Breast epithelium (tissue), 4 donors: ENCODE data around the gene NUMB. TPM values are rescaled to one million over a fixed set of nuclear protein-coding genes. Genes with fewer than 3 reads are reported as not detected.

Experiments
- DNase-seq, 2 donors: peaks; one replicate each; pipeline ENCODE4 v3.0.0-alpha.2; 2019; ENCODE audit warnings: low spot score in 2 of 2
- H3K27ac ChIP-seq, 2 donors: fragments of 200-600 bp; sonication (generic) in 1 of 2; one replicate each; pipeline ENCODE4 v1.5.1; 2016 to 2019; ENCODE audit warnings: mild to moderate bottlenecking in 1 of 2
- H3K27me3 ChIP-seq, 2 donors: fragments of 200-600 bp; sonication (generic) in 1 of 2; one replicate each; pipeline versions ENCODE4 v1.5.1 to v1.6.0; 2017 to 2019; ENCODE audit warnings: control low read depth in 1 of 2, mild to moderate bottlenecking in 1 of 2
- H3K36me3 ChIP-seq: fragments of 200-600 bp; one replicate; pipeline ENCODE4 v1.5.1; 2019
- H3K4me1 ChIP-seq, 2 donors: fragments of 200-600 bp; sonication (generic); one replicate each; pipeline ENCODE4 v1.5.1; 2016 to 2019; ENCODE audit warnings: control low read depth in 1 of 2
- H3K4me3 ChIP-seq, 3 donors: fragments of 200-600 bp; sonication (generic); 1 replicate in 2 of 3; 2 replicates in 1 of 3; pipeline ENCODE4 v1.5.1; 2016 to 2019; ENCODE audit warnings: mild to moderate bottlenecking in 3 of 3, moderate library complexity in 2 of 3
- H3K9me3 ChIP-seq, 2 donors: fragments of 200-600 bp; sonication (generic) in 1 of 2; one replicate each; pipeline ENCODE4 v1.5.1; 2016 to 2019; ENCODE audit warnings: control low read depth in 1 of 2
- POLR2A ChIP-seq: fragments of 450-650 bp; IDR thresholded peaks from one replicate; pipeline ENCODE4 v1.6.1; 2016; ENCODE audit warnings: antibody characterized with exemption, mild to moderate bottlenecking, moderate library complexity
- POLR2AphosphoS5 ChIP-seq, 3 donors: sonication (generic); formaldehyde crosslinking; IDR thresholded peaks; one replicate each; pipeline ENCODE4 v1.6.1; 2017; ENCODE audit warnings: antibody characterized with exemption in 3 of 3
- intact Hi-C: fragments of 100-400 bp; cut with DNase I; formaldehyde crosslinking; loops from one replicate; pipeline ENCODE4 v1.15.1; 2023; ENCODE audit warnings: low total_unique reads
- total RNA-seq, 3 donors: library from RNA; depleted of rRNA; stranded (reverse); fragments of >200 nt; gene quantifications; one replicate each; pipeline ENCODE4 v1.1.0, GENCODE V29; 2016
- TF ChIP-seq, protein P1 (sequence below), 3 donors: fragments of 450-650 bp; IDR thresholded peaks; one replicate each; pipeline ENCODE4 v1.5.1; 2016 to 2017; ENCODE audit warnings: antibody characterized with exemption in 3 of 3, mild to moderate bottlenecking in 3 of 3, moderate library complexity in 3 of 3

Gene NUMB
- total RNA-seq, 3 donors from 2014 or later = 49.6 to 84.0 (median 61.6) TPM

DNA sequence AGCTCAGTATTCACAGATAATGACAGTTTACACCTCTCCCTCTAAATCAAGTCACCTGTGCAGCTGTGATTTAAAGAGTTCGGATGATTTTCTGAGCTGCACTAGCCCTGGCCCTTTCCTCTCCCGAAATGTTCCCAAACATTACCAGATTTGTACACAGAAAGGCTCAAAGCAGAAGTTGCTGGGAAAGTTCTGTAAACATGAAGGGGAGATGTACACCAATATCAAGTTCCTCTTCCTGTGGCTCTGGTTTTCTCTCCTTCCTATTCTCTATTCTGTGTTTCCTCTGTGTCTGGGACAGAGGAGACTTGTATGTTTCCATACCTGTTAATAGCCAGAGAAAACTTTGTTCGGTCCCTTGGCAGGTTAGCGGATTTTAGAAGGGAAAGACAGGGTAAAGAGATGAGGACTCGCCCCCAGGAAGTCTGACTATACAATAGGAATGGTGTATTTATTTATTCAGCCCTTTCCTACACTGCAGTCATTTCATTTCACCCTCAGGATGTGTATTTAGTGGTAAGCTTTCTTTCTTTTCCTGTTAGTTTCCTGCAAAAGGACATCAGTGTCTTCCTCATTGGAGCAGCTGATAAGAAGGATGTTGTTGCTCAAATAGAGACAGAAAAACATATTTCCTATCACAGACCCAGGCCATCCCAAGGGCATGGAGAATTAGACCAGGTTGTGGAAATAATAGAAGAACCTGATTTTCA is 7.6 kb upstream of the NUMB start:
- no peaks in the 10 kb centered on the region for H3K9me3 ChIP-seq
- DNase-seq = no peak
- intact Hi-C loops = no loop called here
- H3K27ac ChIP-seq = peak overlapping the region; percentile 1 to 57
- H3K4me1 ChIP-seq = peaks cover 3 to 7% of the 10 kb centered on the region in 2 donors
- TF ChIP-seq, protein P1, sequence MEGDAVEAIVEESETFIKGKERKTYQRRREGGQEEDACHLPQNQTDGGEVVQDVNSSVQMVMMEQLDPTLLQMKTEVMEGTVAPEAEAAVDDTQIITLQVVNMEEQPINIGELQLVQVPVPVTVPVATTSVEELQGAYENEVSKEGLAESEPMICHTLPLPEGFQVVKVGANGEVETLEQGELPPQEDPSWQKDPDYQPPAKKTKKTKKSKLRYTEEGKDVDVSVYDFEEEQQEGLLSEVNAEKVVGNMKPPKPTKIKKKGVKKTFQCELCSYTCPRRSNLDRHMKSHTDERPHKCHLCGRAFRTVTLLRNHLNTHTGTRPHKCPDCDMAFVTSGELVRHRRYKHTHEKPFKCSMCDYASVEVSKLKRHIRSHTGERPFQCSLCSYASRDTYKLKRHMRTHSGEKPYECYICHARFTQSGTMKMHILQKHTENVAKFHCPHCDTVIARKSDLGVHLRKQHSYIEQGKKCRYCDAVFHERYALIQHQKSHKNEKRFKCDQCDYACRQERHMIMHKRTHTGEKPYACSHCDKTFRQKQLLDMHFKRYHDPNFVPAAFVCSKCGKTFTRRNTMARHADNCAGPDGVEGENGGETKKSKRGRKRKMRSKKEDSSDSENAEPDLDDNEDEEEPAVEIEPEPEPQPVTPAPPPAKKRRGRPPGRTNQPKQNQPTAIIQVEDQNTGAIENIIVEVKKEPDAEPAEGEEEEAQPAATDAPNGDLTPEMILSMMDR (IDR thresholded peaks at IDR 0.05) = no peak
- no peak for TF ChIP-seq POLR2AphosphoS5 (IDR thresholded peaks at IDR 0.05)
- TF ChIP-seq POLR2A = no peak
- no peaks in the 10 kb centered on the region for H3K27me3 ChIP-seq
- H3K4me3 ChIP-seq = no peak overlapping the region
- H3K36me3 ChIP-seq = no peaks in the 10 kb centered on the region

DNA sequence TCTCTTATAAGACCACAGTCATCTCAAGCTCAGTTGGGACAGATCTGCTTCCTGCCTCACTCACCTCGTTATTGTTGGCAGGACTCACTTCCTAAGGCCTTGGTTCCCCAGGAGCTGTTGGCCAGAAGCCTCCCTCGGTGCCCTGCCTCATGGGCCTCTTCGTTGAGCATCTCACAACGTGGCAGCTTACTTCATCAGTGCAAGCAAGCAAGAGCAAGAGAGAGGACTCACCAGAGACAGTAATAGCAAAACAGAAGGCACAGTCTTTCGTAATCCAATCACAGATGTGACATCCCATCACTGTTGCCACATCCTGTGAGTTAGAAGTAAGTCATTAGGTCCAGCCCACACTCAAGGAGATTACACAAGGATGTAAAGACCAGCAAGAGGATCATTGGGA is 5.1 kb upstream of the NUMB start:
- peaks cover 3 to 7% of the 10 kb centered on the region in 2 donors for H3K4me1 ChIP-seq
- TF ChIP-seq POLR2AphosphoS5 (IDR thresholded peaks at IDR 0.05) = peak in 1 of 3 donors; percentile 62
- TF ChIP-seq POLR2A = no peak
- TF ChIP-seq, protein P1 (IDR thresholded peaks at IDR 0.05) = no peak
- no peak for DNase-seq
- no peaks in the 10 kb centered on the region for H3K9me3 ChIP-seq
- H3K36me3 ChIP-seq = no peaks in the 10 kb centered on the region
- no peak overlapping the region for H3K4me3 ChIP-seq
- no peaks in the 10 kb centered on the region for H3K27me3 ChIP-seq
- intact Hi-C loops = no loop called here
- H3K27ac ChIP-seq = peak overlapping the region; percentile 31 to 41

DNA sequence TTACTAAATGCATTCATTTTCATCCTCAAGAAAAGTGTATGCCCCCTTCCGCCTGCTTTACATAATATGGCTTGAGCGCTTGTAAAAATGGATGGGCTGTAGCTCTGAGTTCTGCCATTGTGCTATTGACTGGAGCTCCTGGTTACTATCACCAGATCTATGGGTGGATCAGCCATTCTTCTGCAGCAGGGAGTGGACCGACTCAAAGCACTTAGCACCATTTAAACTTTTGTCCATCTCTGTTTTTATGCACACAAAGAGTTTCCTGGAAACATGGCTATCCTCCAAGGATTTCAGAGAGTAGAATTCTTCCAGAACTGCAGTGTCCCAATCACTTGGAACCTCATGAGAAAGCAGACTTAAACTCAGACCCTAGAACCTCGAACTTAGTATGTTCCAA is 4.5 kb upstream of the NUMB start:
- H3K4me1 ChIP-seq = peaks cover 3 to 7% of the 10 kb centered on the region in 2 donors
- no peak for TF ChIP-seq POLR2AphosphoS5 (IDR thresholded peaks at IDR 0.05)
- TF ChIP-seq, protein P1 (IDR thresholded peaks at IDR 0.05) = no peak
- no peak for TF ChIP-seq POLR2A
- no peaks in the 10 kb centered on the region for H3K36me3 ChIP-seq
- peak overlapping the region; percentile 31 to 41 for H3K27ac ChIP-seq
- H3K4me3 ChIP-seq = peak overlapping the region in 1 of 3 donors; percentile 15
- no peaks in the 10 kb centered on the region for H3K9me3 ChIP-seq
- intact Hi-C loops = no loop called here
- DNase-seq = no peak
- no peaks in the 10 kb centered on the region for H3K27me3 ChIP-seq

DNA sequence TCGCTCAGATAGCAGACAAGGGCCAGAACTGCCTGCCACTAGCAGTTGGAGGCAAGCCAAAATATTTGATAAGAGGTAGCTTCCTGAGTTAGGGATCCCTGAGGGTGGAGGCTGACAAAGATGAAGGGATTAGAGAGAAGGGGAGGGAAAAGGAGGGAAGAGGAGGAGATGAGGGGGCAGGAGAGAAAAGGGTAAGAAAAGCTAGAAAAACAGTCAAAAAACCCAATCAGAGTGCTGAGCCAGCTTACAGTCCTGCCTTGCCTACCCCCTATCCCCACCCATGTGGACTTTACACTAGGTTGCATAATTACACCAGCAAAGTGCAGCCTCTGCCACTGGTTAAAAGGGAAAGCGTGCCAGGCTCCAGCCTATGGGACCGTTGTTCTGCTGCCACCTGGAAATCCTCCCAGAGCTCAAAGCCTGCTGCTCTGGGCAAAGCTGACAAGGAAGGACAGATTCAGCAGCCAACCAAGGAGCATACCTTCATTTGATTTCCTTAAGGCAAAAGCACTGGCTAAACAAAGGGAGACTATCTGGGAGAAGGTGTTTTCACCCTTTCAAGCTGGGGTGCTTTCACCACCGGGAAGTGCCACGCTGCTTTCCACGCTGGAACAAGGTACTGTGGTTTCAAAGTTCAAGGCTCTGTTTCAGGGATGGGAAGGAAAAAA is 3.8 kb upstream of the NUMB start:
- peak; percentile 64 to 70 for DNase-seq
- peak overlapping the region; percentile 31 to 41 for H3K27ac ChIP-seq
- H3K9me3 ChIP-seq = no peaks in the 10 kb centered on the region
- no peaks in the 10 kb centered on the region for H3K27me3 ChIP-seq
- intact Hi-C loops = no loop called here
- peak overlapping the region in 2 of 3 donors; percentile 15 to 28 for H3K4me3 ChIP-seq
- H3K36me3 ChIP-seq = no peaks in the 10 kb centered on the region
- H3K4me1 ChIP-seq = peaks cover 3 to 7% of the 10 kb centered on the region in 2 donors
- no peak for TF ChIP-seq POLR2AphosphoS5 (IDR thresholded peaks at IDR 0.05)
- TF ChIP-seq POLR2A = no peak
- TF ChIP-seq, protein P1 (IDR thresholded peaks at IDR 0.05) = no peak

DNA sequence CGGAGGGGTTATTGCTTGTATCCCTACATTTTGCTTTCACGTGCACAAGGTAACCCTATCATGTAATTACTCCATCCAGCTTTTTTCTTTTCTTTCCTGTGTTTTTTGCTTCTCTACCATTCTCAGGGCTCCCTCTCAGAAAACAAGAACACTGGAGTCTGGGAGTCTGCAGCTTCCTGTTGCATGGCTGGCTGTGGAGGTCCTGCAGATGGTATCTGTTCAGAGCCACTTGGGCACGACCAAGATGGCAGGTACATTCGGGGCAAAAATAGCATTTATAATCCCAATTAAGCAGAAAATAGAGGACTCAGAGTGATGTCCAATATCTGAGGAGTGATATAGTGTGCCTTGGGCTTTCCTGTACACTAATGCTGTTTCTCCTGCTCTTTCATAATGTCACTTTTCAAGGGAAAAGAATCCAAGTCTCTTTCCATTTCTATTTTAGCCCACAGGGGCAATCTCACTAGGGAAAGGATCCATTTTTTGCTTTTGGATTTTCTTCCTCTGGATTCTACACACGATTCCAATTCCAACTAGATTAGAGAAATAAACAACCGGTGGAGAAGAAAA is 3.2 kb upstream of the NUMB start:
- DNase-seq = no peak
- no peaks in the 10 kb centered on the region for H3K27me3 ChIP-seq
- H3K36me3 ChIP-seq = no peaks in the 10 kb centered on the region
- H3K4me1 ChIP-seq = peaks cover 3 to 13% of the 10 kb centered on the region in 2 donors
- peak overlapping the region; percentile 31 to 41 for H3K27ac ChIP-seq
- intact Hi-C loops = no loop called here
- no peak for TF ChIP-seq POLR2AphosphoS5 (IDR thresholded peaks at IDR 0.05)
- TF ChIP-seq, protein P1 (IDR thresholded peaks at IDR 0.05) = no peak
- TF ChIP-seq POLR2A = no peak
- peak overlapping the region in 2 of 3 donors; percentile 15 to 28 for H3K4me3 ChIP-seq
- H3K9me3 ChIP-seq = no peaks in the 10 kb centered on the region
